H9 (cell line): ENCODE measurements around the gene CRYBG2. TPM values are rescaled to one million over a fixed set of nuclear protein-coding genes. Genes with fewer than 3 reads are reported as not detected.

ENCODE experiments used
- DNase-seq: peaks from one replicate; pipeline ENCODE4 v3.0.0-alpha.2; 2017
- H2AFZ ChIP-seq: one replicate; pipeline ENCODE4 v1.6.1; 2013; ENCODE audit warnings: mild to moderate bottlenecking, low read length, control low read depth, moderate library complexity
- H2AK5ac ChIP-seq: 2 replicates; pipeline ENCODE4 v1.6.1; 2013; ENCODE audit warnings: low read length, control low read depth, mixed read lengths; ENCODE audit not compliant: insufficient read length
- H2BK120ac ChIP-seq: one replicate; pipeline ENCODE4 v1.6.1; 2013; ENCODE audit warnings: low read depth, mild to moderate bottlenecking, low read length, control low read depth, inconsistent platforms; ENCODE audit not compliant: poor library complexity, severe bottlenecking
- H2BK12ac ChIP-seq: 2 replicates; pipeline ENCODE4 v1.6.1; 2013; ENCODE audit warnings: low read length, control low read depth, mixed read lengths, low read depth; ENCODE audit not compliant: insufficient read length
- H2BK15ac ChIP-seq: 2 replicates; pipeline ENCODE4 v1.6.1; 2013; ENCODE audit warnings: low read depth, low read length, control low read depth
- H2BK20ac ChIP-seq: one replicate; pipeline ENCODE4 v1.6.1; 2013; ENCODE audit warnings: low read depth, mild to moderate bottlenecking, low read length, control low read depth, inconsistent platforms; ENCODE audit not compliant: poor library complexity, severe bottlenecking
- H2BK5ac ChIP-seq: 2 replicates; pipeline ENCODE4 v1.6.1; 2013; ENCODE audit warnings: low read length, control low read depth, mixed read lengths; ENCODE audit not compliant: insufficient read length
- H3K14ac ChIP-seq: 2 replicates; pipeline ENCODE4 v1.6.1; 2013; ENCODE audit warnings: low read length, control low read depth; ENCODE audit not compliant: insufficient read depth
- H3K18ac ChIP-seq: 2 replicates; pipeline ENCODE4 v1.6.1; 2013; ENCODE audit warnings: low read depth, mild to moderate bottlenecking, mixed read lengths, low read length, control low read depth; ENCODE audit not compliant: insufficient read length
- H3K23ac ChIP-seq: 2 replicates; pipeline ENCODE4 v1.6.1; 2013; ENCODE audit warnings: low read length, control low read depth, mixed read lengths, low read depth; ENCODE audit not compliant: insufficient read length
- H3K23me2 ChIP-seq: 2 replicates; pipeline ENCODE4 v1.6.1; 2013; ENCODE audit warnings: low read depth, mild to moderate bottlenecking, mixed read lengths, low read length, control low read depth; ENCODE audit not compliant: insufficient read length, poor library complexity, severe bottlenecking
- H3K27ac ChIP-seq: 2 replicates; pipeline ENCODE4 v1.5.1; 2013; ENCODE audit warnings: low read length, control low read depth, mixed read lengths, low read depth; ENCODE audit not compliant: insufficient read length
- H3K27me3 ChIP-seq: 2 replicates; pipeline ENCODE4 v1.6.1; 2013; ENCODE audit warnings: low read length, control low read depth, inconsistent platforms; ENCODE audit not compliant: insufficient read depth
- H3K4ac ChIP-seq: 2 replicates; pipeline ENCODE4 v1.6.1; 2013; ENCODE audit warnings: low read depth, mild to moderate bottlenecking, control low read depth, inconsistent platforms, low read length, moderate library complexity
- H3K4me1 ChIP-seq: 2 replicates; pipeline ENCODE4 v1.6.1; 2013; ENCODE audit warnings: low read length, control low read depth, inconsistent platforms; ENCODE audit not compliant: insufficient read depth
- H3K4me2 ChIP-seq: 2 replicates; pipeline ENCODE4 v1.6.1; 2013; ENCODE audit warnings: low read length, control low read depth, mixed read lengths; ENCODE audit not compliant: insufficient read length, insufficient read depth
- H3K56ac ChIP-seq: 2 replicates; pipeline ENCODE4 v1.6.1; 2013; ENCODE audit warnings: low read depth, mild to moderate bottlenecking, mixed read lengths, low read length, control low read depth; ENCODE audit not compliant: insufficient read length
- H3K79me1 ChIP-seq: 2 replicates; pipeline ENCODE4 v1.6.1; 2013; ENCODE audit warnings: low read depth, mild to moderate bottlenecking, moderate library complexity, low read length, control low read depth, inconsistent platforms; ENCODE audit not compliant: insufficient read depth, poor library complexity, severe bottlenecking
- H3K79me2 ChIP-seq: 2 replicates; pipeline ENCODE4 v1.6.1; 2013; ENCODE audit warnings: low read length, control low read depth, inconsistent platforms; ENCODE audit not compliant: insufficient read depth
- H3K9ac ChIP-seq: 2 replicates; pipeline ENCODE4 v1.6.1; 2013; ENCODE audit warnings: low read length, control low read depth, mixed read lengths; ENCODE audit not compliant: insufficient read length; ENCODE audit errors: extremely low read depth
- H3K9me3 ChIP-seq: one replicate; pipeline ENCODE4 v1.6.1; 2013; ENCODE audit warnings: low read depth, low read length, inconsistent platforms; ENCODE audit not compliant: control insufficient read depth
- H3T11ph ChIP-seq: one replicate; pipeline ENCODE4 v1.6.1; 2013; ENCODE audit warnings: mild to moderate bottlenecking, low read length, control low read depth, inconsistent platforms
- H4K20me1 ChIP-seq: one replicate; pipeline ENCODE4 v1.6.1; 2013; ENCODE audit not compliant: control insufficient read depth, insufficient read length, insufficient read depth
- H4K5ac ChIP-seq: 2 replicates; pipeline ENCODE4 v1.6.1; 2013; ENCODE audit warnings: low read depth, mild to moderate bottlenecking, mixed read lengths, low read length, control low read depth; ENCODE audit not compliant: insufficient read length
- H4K8ac ChIP-seq: replicated peaks from 2 replicates; pipeline ENCODE4 v1.6.1; 2013; ENCODE audit warnings: low read length, control low read depth, mixed read lengths, low read depth; ENCODE audit not compliant: insufficient read length
- H4K91ac ChIP-seq: 2 replicates; pipeline ENCODE4 v1.6.1; 2013; ENCODE audit warnings: low read depth, mild to moderate bottlenecking, moderate library complexity, mixed read lengths, low read length, control low read depth; ENCODE audit not compliant: insufficient read length
- H3K27ac Mint-ChIP-seq, 3 experiments: 2 replicates in 2 of 3; 3 replicates in 1 of 3; pipeline ENCODE4 v1.8.0; 2020 to 2021; ENCODE audit warnings: mixed read lengths in 3 of 3, mild to moderate bottlenecking in 1 of 3, moderate library complexity in 1 of 3
- H3K27me3 Mint-ChIP-seq: 2 replicates; pipeline ENCODE4 v1.8.0; 2021; ENCODE audit warnings: low read depth, mild to moderate bottlenecking, moderate library complexity, mixed read lengths
- H3K36me3 Mint-ChIP-seq, 3 experiments: 2 replicates in 2 of 3; 3 replicates in 1 of 3; pipeline ENCODE4 v1.8.0; 2020 to 2021; ENCODE audit warnings: low read depth in 3 of 3, mixed read lengths in 3 of 3; ENCODE audit not compliant: insufficient read depth in 1 of 3
- H3K4me1 Mint-ChIP-seq, 2 experiments: 2 replicates each; pipeline ENCODE4 v1.8.0; 2020; ENCODE audit warnings: mixed read lengths in 2 of 2
- H3K4me3 Mint-ChIP-seq, 2 experiments: 2 replicates in 1 of 2; 3 replicates in 1 of 2; pipeline ENCODE4 v1.8.0; 2020 to 2021; ENCODE audit warnings: mild to moderate bottlenecking in 2 of 2, mixed read lengths in 2 of 2, moderate library complexity in 1 of 2
- H3K9me3 Mint-ChIP-seq, 2 experiments: 2 replicates in 1 of 2; 3 replicates in 1 of 2; pipeline ENCODE4 v1.8.0; 2020; ENCODE audit warnings: mild to moderate bottlenecking in 2 of 2, mixed read lengths in 2 of 2, moderate library complexity in 1 of 2
- WGBS: extraction: QIAGEN DNeasy Blood & Tissue Kit; methylation state at CpG from one replicate; pipeline ENCODE4 v1.1.7; 2013; ENCODE audit warnings: missing lambda C conversion rate, low lambda C conversion rate, mixed read lengths; ENCODE audit not compliant: insufficient read length; ENCODE audit errors: extremely low coverage; 5-methylcytosine and 5-hydroxymethylcytosine counted together
- total RNA-seq: library from RNA; stranded (reverse); gene quantifications from 2 replicates; pipeline ENCODE4 v1.2.1, GENCODE V29; 2021
- TF ChIP-seq, protein P1 (sequence below): fragments of 200-600 bp; sonication (generic); conservative IDR thresholded peaks from 3 replicates; pipeline ENCODE4 v1.8.0; 2021; ENCODE audit warnings: antibody characterized with exemption, mild to moderate bottlenecking

The CRYBG2 gene
- total RNA-seq, 1 experiment from 2014 or later = 12.8 TPM

DNA sequence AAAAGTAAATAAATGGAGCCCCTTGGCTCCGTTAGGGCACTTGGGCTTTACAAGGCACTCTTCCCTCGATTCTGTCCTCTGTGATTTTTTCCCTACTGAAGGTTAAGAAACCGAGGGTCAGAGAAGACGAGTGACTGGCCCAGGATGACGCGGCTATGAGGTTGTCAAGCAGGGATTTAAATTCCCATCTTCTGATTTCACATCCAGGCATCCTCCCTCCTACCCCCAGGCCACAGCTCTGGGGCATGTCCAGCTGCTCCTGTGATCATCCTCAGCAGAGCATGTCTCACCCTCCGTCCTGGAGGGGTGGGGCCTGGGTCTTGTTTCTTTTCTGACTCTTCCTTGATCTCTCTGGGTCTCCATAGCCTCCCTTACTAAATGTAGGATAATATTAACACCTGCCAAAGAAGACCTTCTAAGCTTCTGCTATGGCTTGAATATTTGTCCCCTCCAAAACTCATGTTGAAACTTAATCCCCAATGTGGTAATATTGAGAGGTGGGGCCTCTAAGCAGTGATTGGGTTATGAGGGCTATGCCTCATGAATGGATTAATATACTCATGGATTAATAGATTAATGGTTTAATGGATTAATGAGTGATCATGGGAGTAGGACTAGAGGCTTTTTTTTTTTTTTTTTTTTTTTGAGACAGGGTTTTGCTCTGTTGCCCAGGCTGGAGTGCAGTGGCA is 4.6 kb downstream of the CRYBG2 start:
- Histone ChIP-seq H3K9me3 (no peaks in the 10 kb centered on the region), H4K8ac (no peak overlapping the region), H3K4ac (no peak overlapping the region), H3K18ac (no peak overlapping the region), H3K27ac (no peak overlapping the region), H3K79me2 (no peaks in the 10 kb centered on the region), H4K5ac (no peak overlapping the region), H3K4me2 (no peak overlapping the region), H3K23ac (no peak overlapping the region), H3K14ac (no peak overlapping the region), H2BK15ac (no peak overlapping the region), H2AK5ac (no peak overlapping the region), H3K27me3 (no peaks in the 10 kb centered on the region), H3T11ph (no peak overlapping the region), H2BK5ac (no peak overlapping the region), H4K20me1 (no peaks in the 10 kb centered on the region), H3K79me1 (no peaks in the 10 kb centered on the region), H3K23me2 (no peaks in the 10 kb centered on the region), H3K9ac (no peak overlapping the region), H4K91ac (no peak overlapping the region), H2BK12ac (no peak overlapping the region), H2BK20ac (no peak overlapping the region), H3K56ac (no peak overlapping the region), H2AFZ (no peak overlapping the region), H2BK120ac (no peak overlapping the region), H3K4me1 (peaks cover 3% of the 10 kb centered on the region; the same call in 1 of the 2 replicates)
- Mint-ChIP-seq H3K4me3 (no peak overlapping the region), H3K27me3 (no peaks in the 10 kb centered on the region), H3K4me1 (peaks cover 27 to 31% of the 10 kb centered on the region in 2 experiments), H3K9me3 (no peaks in the 10 kb centered on the region), H3K36me3 (no peaks in the 10 kb centered on the region; a peak in 1 of 7 replicates), H3K27ac (no peak overlapping the region)
- TF ChIP-seq, protein P1, sequence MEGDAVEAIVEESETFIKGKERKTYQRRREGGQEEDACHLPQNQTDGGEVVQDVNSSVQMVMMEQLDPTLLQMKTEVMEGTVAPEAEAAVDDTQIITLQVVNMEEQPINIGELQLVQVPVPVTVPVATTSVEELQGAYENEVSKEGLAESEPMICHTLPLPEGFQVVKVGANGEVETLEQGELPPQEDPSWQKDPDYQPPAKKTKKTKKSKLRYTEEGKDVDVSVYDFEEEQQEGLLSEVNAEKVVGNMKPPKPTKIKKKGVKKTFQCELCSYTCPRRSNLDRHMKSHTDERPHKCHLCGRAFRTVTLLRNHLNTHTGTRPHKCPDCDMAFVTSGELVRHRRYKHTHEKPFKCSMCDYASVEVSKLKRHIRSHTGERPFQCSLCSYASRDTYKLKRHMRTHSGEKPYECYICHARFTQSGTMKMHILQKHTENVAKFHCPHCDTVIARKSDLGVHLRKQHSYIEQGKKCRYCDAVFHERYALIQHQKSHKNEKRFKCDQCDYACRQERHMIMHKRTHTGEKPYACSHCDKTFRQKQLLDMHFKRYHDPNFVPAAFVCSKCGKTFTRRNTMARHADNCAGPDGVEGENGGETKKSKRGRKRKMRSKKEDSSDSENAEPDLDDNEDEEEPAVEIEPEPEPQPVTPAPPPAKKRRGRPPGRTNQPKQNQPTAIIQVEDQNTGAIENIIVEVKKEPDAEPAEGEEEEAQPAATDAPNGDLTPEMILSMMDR = no peak
- peak; percentile 17 for DNase-seq
- WGBS = no CpG with 5 or more reads among the region's 7 CpGs
